GM21825 (cell line): ENCODE measurements around the gene WRNIP1.
"Not testable (repeated sequence)": the region's sequence is repeated elsewhere in the genome, so short reads cannot be mapped to it uniquely, and the experiment has no call there.

Experiments used
- ATAC-seq: cut with Tn5 transposase; IDR thresholded peaks from one replicate; pipeline ENCODE4 v1.9.1; 2021; ENCODE audit warnings: mild to moderate bottlenecking, moderate library complexity; ENCODE audit not compliant: unreplicated experiment

Gene WRNIP1

GRCh38 chr6:2782825-2783187 lies 17.6 kb downstream of the WRNIP1 start:
- ATAC-seq: no peak

- no peak for ATAC-seq
These were observed 18.2 kb downstream of the WRNIP1 start for GRCh38 chr6:2783188-2783963.

GRCh38 chr6:2784061-2784460 lies 18.9 kb downstream of the WRNIP1 start:
- ATAC-seq: no peak

- ATAC-seq: no peak
These were observed 19.7 kb downstream of the WRNIP1 start for GRCh38 chr6:2784930-2785329.

GRCh38 chr6:2786269-2786668 lies 21.1 kb downstream of the WRNIP1 start:
- ATAC-seq: no peak

GRCh38 chr6:2790588-2791449 lies 25.6 kb downstream of the WRNIP1 start:
- ATAC-seq: no peak

- ATAC-seq: no peak
These were observed 26.3 kb downstream of the WRNIP1 start for GRCh38 chr6:2791450-2791974.

GRCh38 chr6:2792330-2793110 lies 27.3 kb downstream of the WRNIP1 start:
- no peak for ATAC-seq

- no peak for ATAC-seq
These were observed 28.4 kb downstream of the WRNIP1 start for GRCh38 chr6:2793534-2794151.

- no peak for ATAC-seq
These were observed 29.1 kb downstream of the WRNIP1 start for GRCh38 chr6:2794171-2794730.

- no peak for ATAC-seq
These were observed 30.0 kb downstream of the WRNIP1 start for GRCh38 chr6:2795162-2795561.

GRCh38 chr6:2795956-2796355 lies 30.8 kb downstream of the WRNIP1 start:
- no peak for ATAC-seq

- no peak for ATAC-seq
These were observed 31.7 kb downstream of the WRNIP1 start for GRCh38 chr6:2796861-2797260.

- no peak for ATAC-seq
These were observed 32.4 kb downstream of the WRNIP1 start for GRCh38 chr6:2797564-2798031.

- no peak for ATAC-seq
These were observed 33.5 kb downstream of the WRNIP1 start for GRCh38 chr6:2798586-2799134.

GRCh38 chr6:2799936-2800527 lies 34.8 kb downstream of the WRNIP1 start:
- ATAC-seq: no peak

- no peak for ATAC-seq
These were observed 35.5 kb downstream of the WRNIP1 start for GRCh38 chr6:2800552-2801316.

- ATAC-seq: not testable (repeated sequence)
These were observed 36.5 kb downstream of the WRNIP1 start for GRCh38 chr6:2801687-2802086.
